NCI-H2081 (cell line): Measurements from ENCODE around the gene SNAPC4.

Experiments used
- DNase-seq, 2 experiments: peaks; one replicate each; lab custom pipeline; 2025; lab: John Stamatoyannopoulos, UW

The SNAPC4 gene

GRCh38 chr9:136372006-136372405, 28.0 kb downstream of the SNAPC4 start:
- no peak for DNase-seq

GRCh38 chr9:136371533-136371880, 28.5 kb downstream of the SNAPC4 start:
- DNase-seq: no peak

- no peak for DNase-seq
Measured at GRCh38 chr9:136370687-136371532, 29.1 kb downstream of the SNAPC4 start.

- no peak for DNase-seq
Measured at GRCh38 chr9:136370037-136370436, 29.9 kb downstream of the SNAPC4 start.

GRCh38 chr9:136368190-136368589, 31.8 kb downstream of the SNAPC4 start:
- DNase-seq: no peak

GRCh38 chr9:136367296-136368145, 32.4 kb downstream of the SNAPC4 start:
- no peak for DNase-seq

GRCh38 chr9:136366826-136367225, 33.1 kb downstream of the SNAPC4 start:
- DNase-seq: no peak

GRCh38 chr9:136365775-136366222, 34.2 kb downstream of the SNAPC4 start:
- no peak for DNase-seq

- no peak for DNase-seq
Measured at GRCh38 chr9:136364942-136365774, 34.8 kb downstream of the SNAPC4 start.

- no peak for DNase-seq
Measured at GRCh38 chr9:136363949-136364748, 35.8 kb downstream of the SNAPC4 start.

- peak; percentile 86 to 95 for DNase-seq
Measured at GRCh38 chr9:136363106-136363948, 36.6 kb downstream of the SNAPC4 start, which contains the start of gene DNLZ. Gene DNLZ (minus strand): TSS chr9:136363744. CDS start chr9:136363714, 30 bp downstream.

GRCh38 chr9:136362450-136362784, 37.6 kb downstream of the SNAPC4 start:
- DNase-seq: no peak

GRCh38 chr9:136361754-136362449, 38.1 kb downstream of the SNAPC4 start:
- no peak for DNase-seq

GRCh38 chr9:136361047-136361753, 38.8 kb downstream of the SNAPC4 start:
- DNase-seq: no peak

- no peak for DNase-seq
Measured at GRCh38 chr9:136359774-136360718, 39.9 kb downstream of the SNAPC4 start.

- DNase-seq: no peak
Measured at GRCh38 chr9:136358888-136359287, 41.1 kb downstream of the SNAPC4 start.

GRCh38 chr9:136358016-136358415, 42.0 kb downstream of the SNAPC4 start:
- DNase-seq: no peak

GRCh38 chr9:136357202-136357725, 42.7 kb downstream of the SNAPC4 start:
- DNase-seq: no peak
